SK-N-SH treated with all-trans-retinoic acid at 6 μM for 48 hours (cell line): ENCODE data around the gene ACOXL.

Experiments used
- ATAC-seq: fragments of 200-7000 bp; cut with Tn5 transposase; 3 replicates; pipeline ENCODE4 v1.9.1; 2020; ENCODE audit warnings: mild to moderate bottlenecking, moderate library complexity
- ARNTL ChIP-seq: fragments of 450-650 bp; formaldehyde crosslinking; IDR thresholded peaks from 2 replicates; pipeline ENCODE4 v1.5.0; 2020; ENCODE audit warnings: low read depth, mild to moderate bottlenecking, moderate library complexity, borderline replicate concordance
- BACH2 ChIP-seq: fragments of 250-450 bp; sonication (Bioruptor Pico); IDR thresholded peaks from 2 replicates; pipeline ENCODE4 v1.9.0; 2021; ENCODE audit warnings: mild to moderate bottlenecking, borderline replicate concordance
- CSDC2 ChIP-seq: fragments of 250-450 bp; sonication (Bioruptor Pico); IDR thresholded peaks from 2 replicates; pipeline ENCODE4 v1.5.0; 2020; ENCODE audit warnings: mild to moderate bottlenecking, moderate library complexity
- ESRRG ChIP-seq: fragments of 250-450 bp; sonication (Bioruptor Pico); IDR thresholded peaks from 2 replicates; pipeline ENCODE4 v1.6.1; 2021; ENCODE audit warnings: mild to moderate bottlenecking
- ISL1 ChIP-seq: fragments of 250-450 bp; sonication (Bioruptor Pico); IDR thresholded peaks from 2 replicates; pipeline ENCODE4 v2.1.2; 2022; ENCODE audit warnings: mild to moderate bottlenecking, moderate library complexity
- PPARA ChIP-seq: fragments of 250-450 bp; sonication (Bioruptor Pico); IDR thresholded peaks from 2 replicates; pipeline ENCODE4 v1.5.0; 2020; ENCODE audit warnings: mild to moderate bottlenecking, borderline replicate concordance
- RARB ChIP-seq: fragments of 250-450 bp; sonication (Bioruptor Pico); IDR thresholded peaks from 2 replicates; pipeline ENCODE4 v1.8.0; 2021; ENCODE audit warnings: mild to moderate bottlenecking, moderate library complexity
- SNAI2 ChIP-seq: fragments of 250-450 bp; sonication (Bioruptor Pico); IDR thresholded peaks from 2 replicates; pipeline ENCODE4 v1.5.0; 2020; ENCODE audit warnings: mild to moderate bottlenecking, moderate library complexity
- ZC3H10 ChIP-seq: fragments of 250-450 bp; sonication (Bioruptor Pico); IDR thresholded peaks from 2 replicates; pipeline ENCODE4 v1.5.1; 2021; ENCODE audit warnings: mild to moderate bottlenecking, moderate library complexity
- ZFP3 ChIP-seq: fragments of 250-450 bp; sonication (Bioruptor Pico); IDR thresholded peaks from 2 replicates; pipeline ENCODE4 v1.5.0; 2020; ENCODE audit warnings: mild to moderate bottlenecking, moderate library complexity
- ZNF565 ChIP-seq: fragments of 450-650 bp; formaldehyde crosslinking; conservative IDR thresholded peaks from 2 replicates; pipeline ENCODE4 v1.5.0; 2020; ENCODE audit warnings: low read depth, mild to moderate bottlenecking, moderate library complexity
- ZNF70 ChIP-seq: fragments of 450-650 bp; formaldehyde crosslinking; IDR thresholded peaks from 2 replicates; pipeline ENCODE4 v1.5.0; 2020; ENCODE audit warnings: mild to moderate bottlenecking, moderate library complexity
- ZNF8 ChIP-seq: fragments of 450-650 bp; formaldehyde crosslinking; IDR thresholded peaks from 2 replicates; pipeline ENCODE4 v1.5.0; 2020; ENCODE audit warnings: mild to moderate bottlenecking, moderate library complexity
- TF ChIP-seq, protein P1 (sequence below): fragments of 250-450 bp; sonication (Bioruptor Pico); IDR thresholded peaks from 2 replicates; pipeline ENCODE4 v1.8.0; 2021; ENCODE audit warnings: low read depth, mild to moderate bottlenecking, moderate library complexity, borderline replicate concordance
- TF ChIP-seq, protein P2 (sequence below): fragments of 250-450 bp; sonication (Bioruptor Pico); IDR thresholded peaks from 2 replicates; pipeline ENCODE4 v1.5.1; 2020; ENCODE audit warnings: low read depth, mild to moderate bottlenecking, moderate library complexity
- TF ChIP-seq, protein P3 (sequence below): fragments of 250-450 bp; sonication (Bioruptor Pico); IDR thresholded peaks from 2 replicates; pipeline ENCODE4 v1.5.1; 2021; ENCODE audit warnings: mild to moderate bottlenecking, moderate library complexity
- TF ChIP-seq, protein P4 (sequence below): fragments of 250-450 bp; sonication (Bioruptor Pico); IDR thresholded peaks from 2 replicates; pipeline ENCODE4 v1.8.0; 2020; ENCODE audit warnings: mild to moderate bottlenecking, moderate library complexity, borderline replicate concordance
- TF ChIP-seq, protein P5 (sequence below): fragments of 250-450 bp; sonication (Bioruptor Pico); IDR thresholded peaks from 2 replicates; pipeline ENCODE4 v1.5.0; 2020; ENCODE audit warnings: mild to moderate bottlenecking, moderate library complexity

Gene ACOXL

DNA sequence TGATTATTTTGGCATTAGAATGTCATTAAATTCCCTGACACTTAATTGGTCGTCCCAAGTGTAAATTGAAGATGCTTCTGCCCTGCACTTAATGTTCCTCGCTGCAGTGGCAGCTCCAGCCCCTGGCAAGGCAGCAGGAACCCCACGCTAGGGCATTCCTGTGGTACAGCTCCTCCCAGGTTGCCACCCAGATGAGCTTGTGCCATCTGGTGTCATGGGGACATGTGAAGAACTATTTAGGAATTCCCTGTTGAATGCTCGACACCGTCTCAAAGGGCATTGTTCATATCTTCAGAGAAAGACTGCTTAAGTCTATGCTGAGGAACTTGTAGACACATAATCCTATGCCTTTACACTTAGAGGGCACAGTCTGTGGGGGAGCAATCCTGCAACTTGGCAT lies 427.3 kb downstream of the ACOXL start (continued):
- TF ChIP-seq, protein P1, sequence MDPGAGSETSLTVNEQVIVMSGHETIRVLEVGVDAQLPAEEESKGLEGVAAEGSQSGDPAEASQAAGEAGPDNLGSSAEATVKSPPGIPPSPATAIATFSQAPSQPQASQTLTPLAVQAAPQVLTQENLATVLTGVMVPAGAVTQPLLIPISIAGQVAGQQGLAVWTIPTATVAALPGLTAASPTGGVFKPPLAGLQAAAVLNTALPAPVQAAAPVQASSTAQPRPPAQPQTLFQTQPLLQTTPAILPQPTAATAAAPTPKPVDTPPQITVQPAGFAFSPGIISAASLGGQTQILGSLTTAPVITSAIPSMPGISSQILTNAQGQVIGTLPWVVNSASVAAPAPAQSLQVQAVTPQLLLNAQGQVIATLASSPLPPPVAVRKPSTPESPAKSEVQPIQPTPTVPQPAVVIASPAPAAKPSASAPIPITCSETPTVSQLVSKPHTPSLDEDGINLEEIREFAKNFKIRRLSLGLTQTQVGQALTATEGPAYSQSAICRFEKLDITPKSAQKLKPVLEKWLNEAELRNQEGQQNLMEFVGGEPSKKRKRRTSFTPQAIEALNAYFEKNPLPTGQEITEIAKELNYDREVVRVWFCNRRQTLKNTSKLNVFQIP (CRISPR knock-in tag) = no peak
- no peak for TF ChIP-seq ESRRG (CRISPR knock-in tag)

DNA sequence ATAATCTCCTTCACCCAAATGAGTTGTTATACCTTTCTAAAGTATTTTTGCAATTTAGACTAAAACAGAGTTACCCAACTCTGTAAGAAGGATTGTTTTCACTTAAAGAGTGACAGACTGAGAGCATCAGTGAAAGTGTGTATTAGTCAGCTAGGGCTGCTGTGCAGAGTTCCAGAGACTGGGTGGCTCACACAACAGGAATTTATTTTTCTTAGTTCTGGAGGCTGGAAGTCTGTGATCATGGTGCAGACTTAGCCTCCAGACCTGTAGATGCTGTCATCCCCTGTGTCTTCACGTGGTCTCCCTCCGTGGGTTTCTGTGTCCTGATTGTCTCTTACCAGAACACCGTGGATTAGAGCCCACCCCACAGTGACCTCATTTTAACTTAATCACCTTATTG lies 428.4 kb downstream of the ACOXL start:
- ATAC-seq = peak; percentile 96
- TF ChIP-seq, protein P2, sequence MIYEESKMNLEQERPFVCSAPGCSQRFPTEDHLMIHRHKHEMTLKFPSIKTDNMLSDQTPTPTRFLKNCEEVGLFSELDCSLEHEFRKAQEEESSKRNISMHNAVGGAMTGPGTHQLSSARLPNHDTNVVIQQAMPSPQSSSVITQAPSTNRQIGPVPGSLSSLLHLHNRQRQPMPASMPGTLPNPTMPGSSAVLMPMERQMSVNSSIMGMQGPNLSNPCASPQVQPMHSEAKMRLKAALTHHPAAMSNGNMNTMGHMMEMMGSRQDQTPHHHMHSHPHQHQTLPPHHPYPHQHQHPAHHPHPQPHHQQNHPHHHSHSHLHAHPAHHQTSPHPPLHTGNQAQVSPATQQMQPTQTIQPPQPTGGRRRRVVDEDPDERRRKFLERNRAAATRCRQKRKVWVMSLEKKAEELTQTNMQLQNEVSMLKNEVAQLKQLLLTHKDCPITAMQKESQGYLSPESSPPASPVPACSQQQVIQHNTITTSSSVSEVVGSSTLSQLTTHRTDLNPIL (CRISPR knock-in tag) = no peak
- 0 out of 2 replicates have a peak, but pooled peaks have one; percentile 38 for TF ChIP-seq ISL1

DNA sequence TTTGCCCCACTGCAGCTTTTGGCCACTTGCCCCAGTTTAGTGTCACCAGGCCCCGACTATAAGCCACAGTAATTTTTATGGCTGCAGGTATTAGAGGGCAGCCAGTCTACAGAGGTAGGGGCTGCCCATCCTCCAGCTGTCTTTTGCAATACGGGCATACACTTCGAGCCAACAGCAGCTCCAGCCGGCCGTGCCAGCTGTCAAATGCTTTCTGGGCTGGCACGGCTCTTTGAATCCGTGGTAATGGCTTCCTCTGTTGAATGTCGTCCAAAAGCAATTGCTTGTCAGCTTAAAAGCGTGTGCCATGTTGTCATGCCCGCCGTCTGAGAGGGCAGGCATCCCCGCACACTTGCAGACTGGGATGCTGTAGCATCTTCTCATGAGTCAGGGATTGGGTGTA lies 429.6 kb downstream of the ACOXL start:
- TF ChIP-seq, protein P3, sequence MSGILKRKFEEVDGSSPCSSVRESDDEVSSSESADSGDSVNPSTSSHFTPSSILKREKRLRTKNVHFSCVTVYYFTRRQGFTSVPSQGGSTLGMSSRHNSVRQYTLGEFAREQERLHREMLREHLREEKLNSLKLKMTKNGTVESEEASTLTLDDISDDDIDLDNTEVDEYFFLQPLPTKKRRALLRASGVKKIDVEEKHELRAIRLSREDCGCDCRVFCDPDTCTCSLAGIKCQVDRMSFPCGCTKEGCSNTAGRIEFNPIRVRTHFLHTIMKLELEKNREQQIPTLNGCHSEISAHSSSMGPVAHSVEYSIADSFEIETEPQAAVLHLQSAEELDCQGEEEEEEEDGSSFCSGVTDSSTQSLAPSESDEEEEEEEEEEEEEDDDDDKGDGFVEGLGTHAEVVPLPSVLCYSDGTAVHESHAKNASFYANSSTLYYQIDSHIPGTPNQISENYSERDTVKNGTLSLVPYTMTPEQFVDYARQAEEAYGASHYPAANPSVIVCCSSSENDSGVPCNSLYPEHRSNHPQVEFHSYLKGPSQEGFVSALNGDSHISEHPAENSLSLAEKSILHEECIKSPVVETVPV = no peak
- TF ChIP-seq ZNF70 (CRISPR knock-in tag) (no peak), ZC3H10 (CRISPR knock-in tag) (no peak), CSDC2 (CRISPR knock-in tag) (no peak), ZNF8 (no peak), ESRRG (CRISPR knock-in tag) (no peak), ARNTL (no peak), BACH2 (CRISPR knock-in tag) (no peak), ZFP3 (CRISPR knock-in tag) (no peak), SNAI2 (CRISPR knock-in tag) (no peak)
- TF ChIP-seq, protein P4, sequence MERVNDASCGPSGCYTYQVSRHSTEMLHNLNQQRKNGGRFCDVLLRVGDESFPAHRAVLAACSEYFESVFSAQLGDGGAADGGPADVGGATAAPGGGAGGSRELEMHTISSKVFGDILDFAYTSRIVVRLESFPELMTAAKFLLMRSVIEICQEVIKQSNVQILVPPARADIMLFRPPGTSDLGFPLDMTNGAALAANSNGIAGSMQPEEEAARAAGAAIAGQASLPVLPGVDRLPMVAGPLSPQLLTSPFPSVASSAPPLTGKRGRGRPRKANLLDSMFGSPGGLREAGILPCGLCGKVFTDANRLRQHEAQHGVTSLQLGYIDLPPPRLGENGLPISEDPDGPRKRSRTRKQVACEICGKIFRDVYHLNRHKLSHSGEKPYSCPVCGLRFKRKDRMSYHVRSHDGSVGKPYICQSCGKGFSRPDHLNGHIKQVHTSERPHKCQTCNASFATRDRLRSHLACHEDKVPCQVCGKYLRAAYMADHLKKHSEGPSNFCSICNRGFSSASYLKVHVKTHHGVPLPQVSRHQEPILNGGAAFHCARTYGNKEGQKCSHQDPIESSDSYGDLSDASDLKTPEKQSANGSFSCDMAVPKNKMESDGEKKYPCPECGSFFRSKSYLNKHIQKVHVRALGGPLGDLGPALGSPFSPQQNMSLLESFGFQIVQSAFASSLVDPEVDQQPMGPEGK (CRISPR knock-in tag) = no peak
- TF ChIP-seq, protein P2 (CRISPR knock-in tag) = no peak
- TF ChIP-seq, protein P1 (CRISPR knock-in tag) = no peak
- TF ChIP-seq, all 23 proteins: peak for 0
- ATAC-seq = peak; percentile 23

DNA sequence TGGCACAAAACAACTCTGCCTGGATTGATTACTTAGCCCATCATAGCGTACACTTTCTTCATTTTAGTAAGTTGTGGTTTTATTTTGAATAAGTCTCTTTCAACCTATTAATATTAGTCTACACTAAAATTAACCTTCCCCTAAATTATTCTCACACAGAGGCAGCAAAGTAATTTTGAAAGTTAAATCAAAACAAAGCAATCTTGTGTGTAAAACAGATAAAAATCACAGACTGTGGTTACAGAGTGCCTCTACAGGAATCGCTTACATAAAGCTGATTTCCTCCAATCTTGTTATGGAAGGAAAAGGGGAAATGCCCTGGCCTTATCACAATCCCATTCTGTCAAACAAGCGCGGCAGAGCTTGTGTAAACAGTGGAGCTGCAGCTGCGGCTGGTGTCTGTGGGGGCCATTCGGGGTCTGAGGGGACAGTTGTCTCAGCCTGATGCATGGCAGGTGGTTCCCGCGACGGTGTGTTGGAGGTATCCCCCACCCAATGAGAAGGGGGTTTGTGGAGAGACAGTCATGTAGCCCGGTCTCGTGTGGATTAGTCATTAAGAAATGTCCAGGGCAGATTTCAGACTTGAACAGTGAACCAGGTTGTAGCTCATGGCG lies 430.5 kb downstream of the ACOXL start:
- ATAC-seq = no peak
- TF ChIP-seq, protein P5, sequence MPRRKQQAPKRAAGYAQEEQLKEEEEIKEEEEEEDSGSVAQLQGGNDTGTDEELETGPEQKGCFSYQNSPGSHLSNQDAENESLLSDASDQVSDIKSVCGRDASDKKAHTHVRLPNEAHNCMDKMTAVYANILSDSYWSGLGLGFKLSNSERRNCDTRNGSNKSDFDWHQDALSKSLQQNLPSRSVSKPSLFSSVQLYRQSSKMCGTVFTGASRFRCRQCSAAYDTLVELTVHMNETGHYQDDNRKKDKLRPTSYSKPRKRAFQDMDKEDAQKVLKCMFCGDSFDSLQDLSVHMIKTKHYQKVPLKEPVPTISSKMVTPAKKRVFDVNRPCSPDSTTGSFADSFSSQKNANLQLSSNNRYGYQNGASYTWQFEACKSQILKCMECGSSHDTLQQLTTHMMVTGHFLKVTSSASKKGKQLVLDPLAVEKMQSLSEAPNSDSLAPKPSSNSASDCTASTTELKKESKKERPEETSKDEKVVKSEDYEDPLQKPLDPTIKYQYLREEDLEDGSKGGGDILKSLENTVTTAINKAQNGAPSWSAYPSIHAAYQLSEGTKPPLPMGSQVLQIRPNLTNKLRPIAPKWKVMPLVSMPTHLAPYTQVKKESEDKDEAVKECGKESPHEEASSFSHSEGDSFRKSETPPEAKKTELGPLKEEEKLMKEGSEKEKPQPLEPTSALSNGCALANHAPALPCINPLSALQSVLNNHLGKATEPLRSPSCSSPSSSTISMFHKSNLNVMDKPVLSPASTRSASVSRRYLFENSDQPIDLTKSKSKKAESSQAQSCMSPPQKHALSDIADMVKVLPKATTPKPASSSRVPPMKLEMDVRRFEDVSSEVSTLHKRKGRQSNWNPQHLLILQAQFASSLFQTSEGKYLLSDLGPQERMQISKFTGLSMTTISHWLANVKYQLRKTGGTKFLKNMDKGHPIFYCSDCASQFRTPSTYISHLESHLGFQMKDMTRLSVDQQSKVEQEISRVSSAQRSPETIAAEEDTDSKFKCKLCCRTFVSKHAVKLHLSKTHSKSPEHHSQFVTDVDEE (CRISPR knock-in tag) = no peak
- TF ChIP-seq RARB (CRISPR knock-in tag) (no peak), ARNTL (no peak), ZNF565 (CRISPR knock-in tag) (no peak), PPARA (CRISPR knock-in tag) (no peak)
- TF ChIP-seq, protein P2 (CRISPR knock-in tag) = no peak
- TF ChIP-seq, protein P1 (CRISPR knock-in tag) = no peak
